Daoy (cell line): ENCODE results near the gene ITGA6. TPM values are rescaled to one million over a fixed set of nuclear protein-coding genes. Genes with fewer than 3 reads are reported as not detected.

Source experiments
- DNase-seq: peaks from one replicate; pipeline ENCODE4 v3.0.0-alpha.2; 2015; ENCODE audit warnings: low read depth
- total RNA-seq: library from RNA; depleted of rRNA; stranded (reverse); fragments of >200 nt; shearing (Covaris generic); gene quantifications from 2 replicates; pipeline ENCODE4 v1.2.3, GENCODE V29; 2014

The ITGA6 gene
- total RNA-seq, 1 experiment from 2014 or later, result 27.4 TPM

GRCh38 chr2:172465417-172466334 lies 38.3 kb downstream of the ITGA6 start:
- DNase-seq, result peak; percentile 73

GRCh38 chr2:172467382-172467781 lies 40.0 kb downstream of the ITGA6 start:
- DNase-seq, result no peak

- no peak for DNase-seq
Observed at GRCh38 chr2:172470958-172471922, 43.9 kb downstream of the ITGA6 start.

- no peak for DNase-seq
Observed at GRCh38 chr2:172472446-172473033, 45.2 kb downstream of the ITGA6 start.

- no peak for DNase-seq
Observed at GRCh38 chr2:172473167-172473566, 45.8 kb downstream of the ITGA6 start.

- no peak for DNase-seq
Observed at GRCh38 chr2:172478353-172478752, 51.0 kb downstream of the ITGA6 start.

GRCh38 chr2:172480301-172481218 lies 53.2 kb downstream of the ITGA6 start:
- peak; percentile 5 for DNase-seq

- DNase-seq, result no peak
Observed at GRCh38 chr2:172481507-172482262, 54.3 kb downstream of the ITGA6 start.

- no peak for DNase-seq
Observed at GRCh38 chr2:172484253-172484652, 56.9 kb downstream of the ITGA6 start.

GRCh38 chr2:172484706-172485105 lies 57.3 kb downstream of the ITGA6 start:
- DNase-seq, result no peak

- DNase-seq, result no peak
Observed at GRCh38 chr2:172488556-172488955, 61.2 kb downstream of the ITGA6 start.

- DNase-seq, result no peak
Observed at GRCh38 chr2:172489681-172490080, 62.3 kb downstream of the ITGA6 start.

- DNase-seq, result no peak
Observed at GRCh38 chr2:172496160-172496608, 68.8 kb downstream of the ITGA6 start.

GRCh38 chr2:172507199-172507598 lies 79.8 kb downstream of the ITGA6 start:
- DNase-seq, result no peak

- no peak for DNase-seq
Observed at GRCh38 chr2:172510088-172510487, 82.7 kb downstream of the ITGA6 start.

- DNase-seq, result no peak
Observed at GRCh38 chr2:172510548-172510947, 83.2 kb downstream of the ITGA6 start.

- DNase-seq, result no peak
Observed at GRCh38 chr2:172512810-172513523, 85.6 kb downstream of the ITGA6 start.

GRCh38 chr2:172513524-172513900 lies 86.1 kb downstream of the ITGA6 start:
- DNase-seq, result no peak

GRCh38 chr2:172513935-172514586 lies 86.7 kb downstream of the ITGA6 start:
- no peak for DNase-seq
